Calu3 (cell line): ENCODE results near the gene DSCAML1. TPM values are rescaled to one million over a fixed set of nuclear protein-coding genes. Genes with fewer than 3 reads are reported as not detected.

Source experiments
- BruUV-seq: library from RNA; stranded (reverse); fragments of 400-500 nt; replicated peaks from 2 replicates; lab custom pipeline; 2021; lab: Mats Ljungman, UMichigan
- CTCF ChIA-PET: fragments of 300-600 bp; sonication (Branson Sonifier 250); formaldehyde crosslinking; loops from one replicate; lab custom pipeline; 2022; ENCODE audit warnings: antibody characterized with exemption; lab: Charles Lee
- DNase-seq: peaks from one replicate; pipeline ENCODE4 v3.0.0; 2022
- H3K27ac Mint-ChIP-seq: one replicate; pipeline ENCODE4 v1.8.0; 2022; ENCODE audit warnings: mixed read lengths; ENCODE audit not compliant: unreplicated experiment
- H3K27me3 Mint-ChIP-seq: one replicate; pipeline ENCODE4 v1.8.0; 2022; ENCODE audit warnings: mixed read lengths; ENCODE audit not compliant: unreplicated experiment
- H3K36me3 Mint-ChIP-seq: one replicate; pipeline ENCODE4 v1.8.0; 2022; ENCODE audit warnings: mild to moderate bottlenecking, moderate library complexity, mixed read lengths; ENCODE audit not compliant: insufficient read depth, unreplicated experiment
- H3K4me1 Mint-ChIP-seq: one replicate; pipeline ENCODE4 v1.8.0; 2022; ENCODE audit warnings: mild to moderate bottlenecking, low read depth, mixed read lengths; ENCODE audit not compliant: unreplicated experiment
- H3K4me3 Mint-ChIP-seq: one replicate; pipeline ENCODE4 v1.8.0; 2022; ENCODE audit warnings: mild to moderate bottlenecking, low read depth, moderate library complexity, mixed read lengths; ENCODE audit not compliant: unreplicated experiment
- H3K9me3 Mint-ChIP-seq: one replicate; pipeline ENCODE4 v1.8.0; 2022; ENCODE audit warnings: low read depth, mixed read lengths; ENCODE audit not compliant: unreplicated experiment
- CTCF ChIP-seq: fragments of 200-600 bp; IDR thresholded peaks from one replicate; pipeline ENCODE4 v1.8.0; 2022; ENCODE audit warnings: antibody characterized with exemption; ENCODE audit not compliant: unreplicated experiment
- intact Hi-C: fragments of 100-400 bp; cut with micrococcal nuclease; formaldehyde crosslinking; loops from one replicate; pipeline ENCODE4 v1.10.0; 2022; ENCODE audit not compliant: unreplicated experiment
- total RNA-seq: library from RNA; stranded (reverse); gene quantifications from 2 replicates; pipeline ENCODE4 v1.2.3, GENCODE V29; 2022

The DSCAML1 gene
- total RNA-seq, 1 experiment from 2014 or later: 0.07 TPM

DNA sequence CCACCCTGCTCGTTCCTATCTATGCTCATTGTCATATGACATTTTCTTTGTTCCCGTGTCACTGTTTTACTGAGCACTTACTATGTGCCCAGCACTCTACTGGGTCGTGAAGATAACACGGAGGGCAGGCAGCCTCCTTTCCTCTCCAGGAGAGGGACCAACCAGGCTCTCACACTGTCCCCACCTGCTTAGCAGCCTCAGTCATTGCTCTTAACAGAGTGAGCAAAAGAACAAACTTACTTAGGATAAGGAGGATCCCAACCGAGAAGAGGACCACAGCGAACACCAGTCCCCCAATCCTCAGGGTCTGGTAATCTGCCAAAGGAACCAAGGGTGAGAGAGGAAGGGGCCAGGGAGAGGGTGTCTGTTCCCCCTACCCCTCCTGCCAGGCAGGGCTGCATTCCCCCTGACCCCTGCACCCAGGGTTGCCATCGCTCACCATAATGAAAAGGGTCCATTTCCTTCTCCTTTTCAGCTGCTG is 44.6 kb upstream of the DSCAML1 start:
- peaks cover 6% of the 10 kb centered on the region for H3K27me3 Mint-ChIP-seq
- no peak overlapping the region for H3K27ac Mint-ChIP-seq
- no peaks in the 10 kb centered on the region for H3K4me1 Mint-ChIP-seq
- CTCF ChIA-PET: interaction anchor here (2.8 kb wide), 1 partner anchor 105 kb away, joined by 11 read pairs; no protein-coding TSS in a partner anchor
- H3K4me3 Mint-ChIP-seq: no peak overlapping the region
- no peak for TF ChIP-seq CTCF
- H3K36me3 Mint-ChIP-seq: no peaks in the 10 kb centered on the region
- H3K9me3 Mint-ChIP-seq: no peaks in the 10 kb centered on the region
- no TSS peak for BruUV-seq
- intact Hi-C loops: no loop called here
- DNase-seq: no peak

GRCh38 chr11:117840881-117841550 is 44.0 kb upstream of the DSCAML1 start:
- CTCF ChIA-PET: interaction anchor here (2.8 kb wide), 1 partner anchor 106 kb away, joined by 11 read pairs; no protein-coding TSS in a partner anchor
- Mint-ChIP-seq H3K36me3 (no peaks in the 10 kb centered on the region), H3K27me3 (peaks cover under 1% of the 10 kb centered on the region), H3K27ac (no peak overlapping the region), H3K4me1 (no peaks in the 10 kb centered on the region), H3K4me3 (no peak overlapping the region), H3K9me3 (no peaks in the 10 kb centered on the region)
- TF ChIP-seq CTCF: no peak
- BruUV-seq: no TSS peak
- no peak for DNase-seq
- intact Hi-C loops: no loop called here

DNA sequence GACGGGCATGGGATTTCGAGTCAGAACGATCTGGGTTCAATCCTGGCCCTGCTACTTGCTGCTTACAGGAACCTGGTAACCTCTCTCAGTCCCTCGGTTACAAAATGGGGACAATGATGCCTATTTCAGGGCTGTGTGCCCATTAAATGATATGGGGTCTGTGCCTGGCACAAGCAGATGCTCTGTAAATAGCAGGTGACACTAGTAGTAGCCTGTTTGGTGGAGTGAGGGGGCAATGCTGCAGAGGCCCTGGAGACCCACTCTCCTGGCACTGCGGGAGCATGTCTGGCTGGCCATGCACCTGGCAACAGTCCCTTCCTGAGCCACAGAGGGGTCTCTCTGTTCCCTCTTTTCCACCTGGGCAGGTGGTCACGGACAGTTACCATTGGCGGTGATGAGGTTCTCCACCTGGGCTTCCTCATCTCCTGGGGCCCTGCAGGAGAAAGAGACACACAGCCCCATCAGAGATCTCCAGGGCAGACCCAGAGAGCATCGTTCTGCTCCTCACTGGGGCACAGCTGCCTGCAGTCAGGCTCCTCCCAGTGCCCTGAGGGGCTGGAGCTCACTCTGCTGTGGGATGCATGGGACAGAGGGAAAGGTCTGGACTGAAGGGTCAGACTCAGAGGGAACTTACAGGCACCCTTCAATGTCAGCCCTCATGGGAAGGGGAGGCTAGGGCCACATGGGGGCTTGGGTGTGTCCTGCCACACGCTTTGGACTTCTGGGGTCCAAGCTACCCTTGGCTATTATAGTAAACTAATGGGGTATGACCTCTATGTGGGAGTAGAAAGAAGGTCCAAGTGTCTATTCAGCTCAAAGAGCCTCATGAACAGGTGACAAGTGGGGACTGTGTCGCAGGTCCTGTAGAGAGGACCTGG is 43.2 kb upstream of the DSCAML1 start:
- BruUV-seq: no TSS peak
- CTCF ChIA-PET: no interaction called here
- no peaks in the 10 kb centered on the region for H3K4me1 Mint-ChIP-seq
- no peaks in the 10 kb centered on the region for H3K27me3 Mint-ChIP-seq
- intact Hi-C loops: no loop called here
- H3K27ac Mint-ChIP-seq: no peak overlapping the region
- DNase-seq: no peak
- no peaks in the 10 kb centered on the region for H3K9me3 Mint-ChIP-seq
- no peak for TF ChIP-seq CTCF
- no peaks in the 10 kb centered on the region for H3K36me3 Mint-ChIP-seq
- H3K4me3 Mint-ChIP-seq: no peak overlapping the region

- no peak overlapping the region for H3K4me3 Mint-ChIP-seq
- no peaks in the 10 kb centered on the region for H3K9me3 Mint-ChIP-seq
- CTCF ChIA-PET: no interaction called here
- no TSS peak for BruUV-seq
- no peak overlapping the region for H3K27ac Mint-ChIP-seq
- H3K27me3 Mint-ChIP-seq: no peaks in the 10 kb centered on the region
- H3K36me3 Mint-ChIP-seq: no peaks in the 10 kb centered on the region
- intact Hi-C loops: no loop called here
- TF ChIP-seq CTCF: no peak
- no peak for DNase-seq
- no peaks in the 10 kb centered on the region for H3K4me1 Mint-ChIP-seq
Measured at GRCh38 chr11:117839380-117839881, 42.4 kb upstream of the DSCAML1 start.
